B cell (primary cell): ENCODE data around the gene SLC38A10.

ENCODE experiments used
- EZH2 ChIP-seq: IDR thresholded peaks from 2 replicates; pipeline ENCODE4 v1.6.1; 2012; ENCODE audit warnings: borderline replicate concordance, low read depth, mild to moderate bottlenecking, moderate library complexity, low read length; ENCODE audit not compliant: insufficient read depth, poor library complexity, severe bottlenecking
- TF ChIP-seq, protein P1 (sequence below): fragments of 200-600 bp; IDR thresholded peaks from one replicate; pipeline ENCODE4 v1.8.0; 2022; ENCODE audit warnings: antibody characterized with exemption, mild to moderate bottlenecking

DNA sequence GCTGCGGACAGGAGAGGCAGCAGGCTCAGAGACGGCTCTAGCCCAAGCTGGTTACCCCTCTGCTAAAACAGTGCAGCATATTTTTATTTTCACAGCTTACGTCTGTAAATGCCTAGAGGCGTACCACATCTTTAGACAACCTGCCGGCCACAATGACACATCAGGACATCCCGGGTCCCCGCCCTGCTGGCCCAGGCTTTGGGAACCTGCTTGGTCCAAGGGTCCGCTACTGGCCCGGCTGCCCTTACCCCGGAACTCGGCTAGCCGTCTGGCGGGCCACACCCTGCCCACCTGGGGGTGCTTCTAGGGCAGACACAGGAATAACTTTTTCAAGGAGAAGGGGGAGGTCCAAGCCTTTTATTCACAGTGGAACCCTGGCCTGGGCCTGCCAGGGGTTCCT, 76.6 kb downstream of the SLC38A10 start:
- TF ChIP-seq, protein P1, sequence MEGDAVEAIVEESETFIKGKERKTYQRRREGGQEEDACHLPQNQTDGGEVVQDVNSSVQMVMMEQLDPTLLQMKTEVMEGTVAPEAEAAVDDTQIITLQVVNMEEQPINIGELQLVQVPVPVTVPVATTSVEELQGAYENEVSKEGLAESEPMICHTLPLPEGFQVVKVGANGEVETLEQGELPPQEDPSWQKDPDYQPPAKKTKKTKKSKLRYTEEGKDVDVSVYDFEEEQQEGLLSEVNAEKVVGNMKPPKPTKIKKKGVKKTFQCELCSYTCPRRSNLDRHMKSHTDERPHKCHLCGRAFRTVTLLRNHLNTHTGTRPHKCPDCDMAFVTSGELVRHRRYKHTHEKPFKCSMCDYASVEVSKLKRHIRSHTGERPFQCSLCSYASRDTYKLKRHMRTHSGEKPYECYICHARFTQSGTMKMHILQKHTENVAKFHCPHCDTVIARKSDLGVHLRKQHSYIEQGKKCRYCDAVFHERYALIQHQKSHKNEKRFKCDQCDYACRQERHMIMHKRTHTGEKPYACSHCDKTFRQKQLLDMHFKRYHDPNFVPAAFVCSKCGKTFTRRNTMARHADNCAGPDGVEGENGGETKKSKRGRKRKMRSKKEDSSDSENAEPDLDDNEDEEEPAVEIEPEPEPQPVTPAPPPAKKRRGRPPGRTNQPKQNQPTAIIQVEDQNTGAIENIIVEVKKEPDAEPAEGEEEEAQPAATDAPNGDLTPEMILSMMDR: no peak
- TF ChIP-seq EZH2: no peak
